ENCODE results near the gene GABRG2.

Gene GABRG2

DNA sequence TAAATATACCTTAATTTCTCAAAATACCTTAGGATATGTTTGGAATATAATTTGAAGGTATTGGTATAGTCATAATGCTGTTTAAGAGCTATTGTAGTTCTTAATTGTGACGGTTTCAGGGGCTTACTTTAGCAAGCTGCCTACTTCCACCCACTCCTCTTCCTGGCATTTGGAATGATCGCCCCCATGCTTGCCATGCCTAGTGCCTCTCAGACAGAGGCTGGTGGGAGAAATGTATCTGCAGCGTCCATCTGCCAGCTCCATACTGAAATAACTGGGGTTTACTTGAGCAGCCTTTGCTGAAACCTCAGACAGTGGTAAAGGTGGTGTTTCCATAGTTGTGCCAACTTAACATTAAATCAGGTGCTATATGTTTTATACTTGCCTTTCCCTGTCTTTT lies 52.2 kb downstream of the GABRG2 start:
- no peak for DNase-seq (ENCODE audit: extremely low spot score)
- ChIA-PET CTCF (no interaction called here), POLR2A (no interaction called here)
- TF ChIP-seq, protein P1, sequence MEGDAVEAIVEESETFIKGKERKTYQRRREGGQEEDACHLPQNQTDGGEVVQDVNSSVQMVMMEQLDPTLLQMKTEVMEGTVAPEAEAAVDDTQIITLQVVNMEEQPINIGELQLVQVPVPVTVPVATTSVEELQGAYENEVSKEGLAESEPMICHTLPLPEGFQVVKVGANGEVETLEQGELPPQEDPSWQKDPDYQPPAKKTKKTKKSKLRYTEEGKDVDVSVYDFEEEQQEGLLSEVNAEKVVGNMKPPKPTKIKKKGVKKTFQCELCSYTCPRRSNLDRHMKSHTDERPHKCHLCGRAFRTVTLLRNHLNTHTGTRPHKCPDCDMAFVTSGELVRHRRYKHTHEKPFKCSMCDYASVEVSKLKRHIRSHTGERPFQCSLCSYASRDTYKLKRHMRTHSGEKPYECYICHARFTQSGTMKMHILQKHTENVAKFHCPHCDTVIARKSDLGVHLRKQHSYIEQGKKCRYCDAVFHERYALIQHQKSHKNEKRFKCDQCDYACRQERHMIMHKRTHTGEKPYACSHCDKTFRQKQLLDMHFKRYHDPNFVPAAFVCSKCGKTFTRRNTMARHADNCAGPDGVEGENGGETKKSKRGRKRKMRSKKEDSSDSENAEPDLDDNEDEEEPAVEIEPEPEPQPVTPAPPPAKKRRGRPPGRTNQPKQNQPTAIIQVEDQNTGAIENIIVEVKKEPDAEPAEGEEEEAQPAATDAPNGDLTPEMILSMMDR (IDR thresholded peaks at IDR 0.05; ENCODE audit: control extremely low read depth, extremely low read depth, low read depth, missing control alignments): no peak

DNA sequence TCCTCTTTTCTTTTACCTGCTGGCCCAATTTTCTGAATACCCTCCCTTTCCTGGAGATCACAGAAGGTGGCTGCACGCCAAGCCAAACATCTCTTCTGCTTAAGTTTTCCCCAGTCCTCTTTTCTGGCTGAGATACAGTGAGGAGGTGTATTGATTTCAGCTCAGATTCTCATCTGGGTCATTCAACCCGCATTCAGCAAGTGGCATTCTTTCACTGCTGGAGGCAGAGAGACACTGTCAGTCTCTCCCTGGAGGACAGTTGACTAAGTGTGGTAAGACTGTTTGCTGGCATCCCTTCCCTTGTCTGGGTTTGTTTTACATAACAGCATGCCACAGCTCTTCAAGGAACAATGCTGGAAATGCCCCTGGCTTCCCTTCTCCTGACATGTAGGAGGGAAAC lies 60.5 kb downstream of the GABRG2 start:
- POLR2A ChIA-PET: no interaction called here
- TF ChIP-seq, protein P1 (IDR thresholded peaks at IDR 0.05; ENCODE audit: control extremely low read depth, extremely low read depth, low read depth, missing control alignments): no peak
- DNase-seq (ENCODE audit: extremely low spot score): no peak
- CTCF ChIA-PET: no interaction called here

DNA sequence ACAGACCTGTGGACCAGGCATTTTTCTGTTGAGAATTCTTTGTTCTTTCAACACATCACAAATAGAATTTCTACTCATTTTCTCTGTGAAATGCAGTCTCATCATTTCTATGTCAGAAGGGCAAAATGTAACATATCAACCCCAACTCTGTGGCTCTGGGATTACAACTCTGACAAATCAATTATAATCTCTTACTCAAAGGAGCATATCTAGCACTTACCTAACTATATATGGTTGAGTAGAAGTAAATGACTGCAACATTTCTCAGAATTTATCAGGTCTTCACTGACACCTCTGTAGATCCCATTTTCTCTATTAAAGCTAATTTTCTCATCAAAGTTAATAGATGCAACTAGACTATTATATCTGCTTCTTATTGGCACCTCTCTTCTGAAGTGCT lies 64.8 kb downstream of the GABRG2 start:
- ChIA-PET CTCF (interaction anchor here (0.7 to 1.3 kb wide), 2 partner anchors 9 to 24 kb away, joined by 3 read pairs; no protein-coding TSS in a partner anchor), POLR2A (no interaction called here)
- TF ChIP-seq, protein P1 (IDR thresholded peaks at IDR 0.05; ENCODE audit: control extremely low read depth, extremely low read depth, low read depth, missing control alignments): no peak
- DNase-seq (ENCODE audit: extremely low spot score): no peak

DNA sequence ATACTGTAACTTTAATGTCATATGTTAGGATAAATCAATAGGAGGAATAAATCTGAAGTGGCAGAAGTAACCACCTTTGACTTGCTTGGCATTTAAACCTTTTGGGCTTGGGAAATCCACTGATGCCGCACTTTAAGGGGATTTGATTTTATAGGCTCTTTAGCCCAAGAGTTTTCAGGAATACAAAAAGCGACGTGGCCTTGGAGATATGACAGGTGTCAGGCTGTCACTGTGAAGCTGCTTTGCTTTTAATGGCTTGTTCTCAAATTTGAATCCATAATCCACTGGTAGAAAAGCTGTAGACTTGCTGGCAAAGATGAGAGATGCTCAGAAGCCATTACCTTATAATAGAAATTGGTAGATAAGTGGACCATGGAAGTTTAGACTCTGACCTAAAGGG lies 71.6 kb downstream of the GABRG2 start:
- POLR2A ChIA-PET: no interaction called here
- TF ChIP-seq, protein P1 (IDR thresholded peaks at IDR 0.05; ENCODE audit: control extremely low read depth, extremely low read depth, low read depth, missing control alignments): no peak
- DNase-seq (ENCODE audit: extremely low spot score): no peak
- CTCF ChIA-PET: no interaction called here

DNA sequence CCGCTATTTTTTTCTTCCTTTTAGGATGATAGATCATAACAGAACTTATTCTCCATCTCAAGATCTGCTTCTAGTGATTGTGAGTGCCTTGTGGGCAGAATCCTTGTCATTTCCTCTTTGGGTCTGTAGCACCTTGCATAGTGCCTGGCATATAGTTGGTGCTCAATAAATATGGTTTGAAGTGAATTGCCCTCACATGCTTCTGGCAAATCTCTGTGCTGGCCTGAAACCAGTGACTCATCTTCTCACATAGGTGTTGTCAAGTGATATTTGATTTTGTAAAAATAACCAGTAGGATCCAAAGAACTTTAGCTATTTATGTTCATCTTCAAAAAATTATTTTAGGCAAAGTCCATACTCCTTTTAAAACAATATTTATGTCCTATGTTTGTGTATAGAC lies 86.7 kb downstream of the GABRG2 start:
- DNase-seq (ENCODE audit: extremely low spot score): no peak
- POLR2A ChIA-PET: no interaction called here
- CTCF ChIA-PET: interaction anchor here (2.4 kb wide), 1 partner anchor 10 kb away, joined by 9 read pairs; no protein-coding TSS in a partner anchor
- TF ChIP-seq, protein P1 (IDR thresholded peaks at IDR 0.05; ENCODE audit: control extremely low read depth, extremely low read depth, low read depth, missing control alignments): no peak

DNA sequence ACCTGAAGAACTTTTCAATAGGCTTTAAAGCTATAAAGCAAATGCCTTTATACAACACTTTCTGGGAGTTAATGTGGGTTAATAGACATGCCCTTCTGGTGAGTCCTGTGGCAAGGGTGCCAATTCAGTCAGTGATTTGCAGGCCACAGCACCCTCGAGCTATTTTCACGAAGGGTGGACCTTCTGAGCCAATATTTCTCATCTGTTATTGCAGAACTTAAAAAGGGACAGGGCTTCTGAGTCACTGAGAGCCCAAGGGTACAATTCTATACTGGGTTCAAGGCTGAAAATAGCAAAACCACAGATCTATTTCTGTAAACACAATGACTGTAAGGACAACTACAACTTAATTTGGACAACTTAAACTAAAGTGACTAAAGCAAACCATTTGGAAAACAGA lies 92.8 kb downstream of the GABRG2 start:
- POLR2A ChIA-PET: no interaction called here
- TF ChIP-seq, protein P1 (IDR thresholded peaks at IDR 0.05; ENCODE audit: control extremely low read depth, extremely low read depth, low read depth, missing control alignments): no peak
- CTCF ChIA-PET: no interaction called here
- no peak for DNase-seq (ENCODE audit: extremely low spot score)

DNA sequence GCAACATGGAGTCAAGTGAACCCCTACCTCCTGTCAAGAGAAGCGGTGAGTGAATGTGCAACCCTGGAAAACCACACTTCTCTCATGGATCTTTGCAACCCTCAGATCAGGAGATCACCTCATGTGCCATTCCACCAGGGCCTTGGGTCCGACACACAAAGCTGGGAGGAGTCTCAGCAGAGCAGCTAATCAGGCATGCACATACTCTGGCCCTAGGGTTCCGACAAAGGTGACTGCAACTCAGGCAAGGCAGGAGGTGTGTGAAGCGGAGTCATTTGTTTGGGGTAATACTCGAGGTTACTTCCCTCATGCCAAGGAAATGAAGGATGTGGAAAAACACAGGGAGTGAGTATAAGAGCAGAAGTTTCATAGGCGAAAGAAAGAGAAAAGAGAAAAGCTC lies 96.1 kb downstream of the GABRG2 start:
- POLR2A ChIA-PET: no interaction called here
- no peak for DNase-seq (ENCODE audit: extremely low spot score)
- CTCF ChIA-PET: interaction anchor here (0.9 to 1.5 kb wide), 2 partner anchors 8 to 11 kb away, joined by 3 to 4 read pairs; no protein-coding TSS in a partner anchor
- TF ChIP-seq, protein P1 (IDR thresholded peaks at IDR 0.05; ENCODE audit: control extremely low read depth, extremely low read depth, low read depth, missing control alignments): no peak

All from GM10248 (cell line).